DMS53 (cell line): ENCODE measurements around the gene XAGE1B.
"Not testable (repeated sequence)": the region's sequence is repeated elsewhere in the genome, so short reads cannot be mapped to it uniquely, and the experiment has no call there.

Experiments used
- DNase-seq: peaks from one replicate; lab custom pipeline; 2025; lab: John Stamatoyannopoulos, UW

Gene XAGE1B

GRCh38 chrX:52516987-52517325, at the start of gene XAGE1B:
XAGE1B (minus strand) TSS chrX:52517063; CDS start chrX:52515527, 1,536 bp downstream.
- DNase-seq: not testable (repeated sequence)

GRCh38 chrX:52563105-52563504, 46.2 kb upstream of the XAGE1B start:
- DNase-seq: no peak

DNA sequence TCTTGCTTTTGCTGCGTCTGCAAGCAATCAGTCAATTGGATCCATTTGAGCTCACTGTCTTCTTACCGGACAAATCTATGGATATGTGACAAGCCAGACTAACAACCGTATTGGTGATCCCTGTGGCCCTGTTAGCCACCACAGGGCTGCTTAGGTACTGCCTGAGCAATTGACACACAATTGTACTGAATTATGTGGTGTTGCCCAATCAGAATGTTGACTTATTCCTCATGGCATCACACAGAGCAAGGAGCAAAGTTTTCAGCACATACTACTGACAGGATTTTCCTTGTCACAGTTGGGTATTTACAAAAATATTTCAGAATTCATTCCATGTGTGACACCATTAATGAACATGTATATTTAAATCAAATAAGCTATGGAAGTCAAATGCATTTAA, 41.3 kb upstream of the XAGE1B start:
- no peak for DNase-seq

- DNase-seq: no peak
These were observed 39.9 kb upstream of the XAGE1B start for GRCh38 chrX:52556741-52557140.

DNA sequence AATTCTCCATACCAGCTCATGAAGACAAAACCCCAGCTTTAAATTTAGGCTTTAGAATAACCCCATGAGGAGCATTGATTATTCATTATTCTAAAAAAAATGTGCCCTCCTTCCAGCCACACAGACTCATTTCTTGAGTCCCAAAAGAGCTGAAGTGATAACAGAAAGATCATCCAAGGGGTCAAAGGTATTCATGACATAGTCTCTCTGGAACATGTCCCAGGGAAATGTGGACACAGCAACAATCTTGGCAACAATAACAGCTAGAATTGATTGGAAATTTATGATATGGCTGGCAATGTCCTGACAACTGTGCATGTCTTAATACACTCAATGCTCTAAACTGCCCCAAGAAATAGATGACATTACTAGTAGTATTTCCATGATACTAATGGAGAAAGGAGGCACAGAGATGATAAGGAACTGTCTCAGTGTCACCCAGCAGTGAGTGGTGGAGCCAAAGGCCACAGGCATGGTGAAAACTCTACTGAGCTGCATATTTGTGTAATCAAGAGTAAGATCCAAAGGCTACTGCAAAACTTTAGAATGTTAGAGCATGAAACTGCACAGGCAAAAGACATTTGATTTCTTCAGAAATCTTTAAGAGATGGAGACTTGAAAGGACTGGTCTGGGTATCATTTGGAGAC, 37.3 kb upstream of the XAGE1B start:
- DNase-seq: no peak

DNA sequence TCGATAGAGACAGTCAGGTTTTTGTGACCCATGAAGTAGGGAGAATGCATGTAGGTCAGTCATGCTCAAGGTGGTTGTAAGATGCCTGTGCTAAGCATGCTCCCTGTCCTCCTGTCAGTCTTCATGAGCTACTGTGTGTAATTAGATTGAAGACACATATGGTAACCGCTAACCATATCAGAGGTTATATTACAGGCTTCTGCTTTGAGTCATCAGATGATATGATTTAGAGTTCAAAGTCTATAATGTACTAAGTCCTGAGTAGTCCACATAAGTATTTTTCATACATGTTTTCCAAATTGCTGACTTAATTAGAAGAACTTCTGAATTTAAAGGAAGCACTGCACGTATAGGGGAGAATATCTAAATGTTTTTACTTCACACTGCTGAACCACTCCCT, 31.9 kb upstream of the XAGE1B start:
- DNase-seq: not testable (repeated sequence)

GRCh38 chrX:52544147-52544840, 27.4 kb upstream of the XAGE1B start:
- DNase-seq: no peak

DNA sequence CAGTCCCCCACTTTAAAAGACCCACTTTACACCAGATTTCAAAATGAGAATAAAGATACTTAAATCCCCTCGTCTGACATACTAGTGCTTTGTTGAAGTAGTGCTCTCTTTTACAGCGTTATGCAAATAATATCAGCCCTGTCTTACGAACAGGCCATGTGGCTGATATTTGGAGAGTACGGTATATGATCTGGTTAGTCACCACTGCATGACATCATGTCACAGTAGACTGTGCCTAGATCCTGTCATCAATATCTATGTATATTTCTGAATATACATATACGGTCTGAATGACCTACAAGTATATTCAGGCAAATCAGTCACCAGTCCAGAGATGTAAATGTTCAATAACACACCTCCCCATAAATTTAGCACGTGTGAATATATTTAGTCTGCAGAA, 25.4 kb upstream of the XAGE1B start:
- DNase-seq: no peak

GRCh38 chrX:52541051-52541450, 24.2 kb upstream of the XAGE1B start:
- DNase-seq: not testable (repeated sequence)

GRCh38 chrX:52516110-52516986, 515 bp downstream of the XAGE1B start:
- DNase-seq: not testable (repeated sequence)

DNA sequence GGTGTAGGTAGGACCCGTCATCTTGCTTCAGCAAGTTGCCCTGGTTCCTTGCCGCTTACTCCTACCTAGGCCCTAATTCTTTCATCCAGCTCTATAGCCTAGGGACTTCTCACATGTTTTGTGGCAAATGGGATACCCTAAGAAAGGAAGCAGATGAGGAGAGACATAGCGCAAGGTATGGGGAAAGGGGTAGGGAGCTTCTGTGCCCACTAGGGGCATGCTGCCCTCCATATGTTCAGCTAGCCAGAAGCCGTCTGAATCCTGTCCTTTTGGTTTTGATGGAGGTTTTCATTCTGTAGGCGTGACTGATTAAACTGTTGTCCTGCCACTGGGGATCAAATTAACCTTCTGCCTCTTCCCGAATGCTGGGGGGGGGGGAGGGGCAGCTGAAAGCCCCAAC, 5.7 kb downstream of the XAGE1B start:
- not testable (repeated sequence) for DNase-seq

GRCh38 chrX:52509916-52510315, 6.9 kb downstream of the XAGE1B start:
- DNase-seq: no peak

- DNase-seq: no peak
These were observed 9.5 kb downstream of the XAGE1B start for GRCh38 chrX:52507331-52507730.

DNA sequence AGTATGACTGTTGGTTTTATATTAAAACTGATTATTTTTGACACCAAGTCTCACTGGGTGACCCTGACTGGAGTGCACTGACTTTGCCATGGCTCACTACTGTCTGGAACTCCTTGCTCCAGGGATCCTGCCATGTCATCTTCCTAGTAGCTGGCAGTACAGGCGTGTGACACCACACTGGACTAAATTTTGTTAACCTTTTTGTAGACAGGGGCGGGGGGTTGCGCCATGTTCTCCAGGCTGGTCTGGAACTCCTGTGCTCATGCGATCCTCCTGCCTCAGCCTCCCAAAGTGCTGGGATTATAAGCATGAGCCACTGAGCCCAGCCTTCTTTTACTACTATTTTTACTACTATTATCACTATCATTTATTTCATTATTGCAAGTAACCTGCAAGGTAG, 12.3 kb downstream of the XAGE1B start:
- DNase-seq: no peak

DNA sequence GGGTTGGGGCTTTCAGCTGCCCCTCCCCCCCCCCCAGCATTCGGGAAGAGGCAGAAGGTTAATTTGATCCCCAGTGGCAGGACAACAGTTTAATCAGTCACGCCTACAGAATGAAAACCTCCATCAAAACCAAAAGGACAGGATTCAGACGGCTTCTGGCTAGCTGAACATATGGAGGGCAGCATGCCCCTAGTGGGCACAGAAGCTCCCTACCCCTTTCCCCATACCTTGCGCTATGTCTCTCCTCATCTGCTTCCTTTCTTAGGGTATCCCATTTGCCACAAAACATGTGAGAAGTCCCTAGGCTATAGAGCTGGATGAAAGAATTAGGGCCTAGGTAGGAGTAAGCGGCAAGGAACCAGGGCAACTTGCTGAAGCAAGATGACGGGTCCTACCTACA, 15.5 kb downstream of the XAGE1B start:
- not testable (repeated sequence) for DNase-seq

- not testable (repeated sequence) for DNase-seq
These were observed 20.5 kb downstream of the XAGE1B start for GRCh38 chrX:52496419-52496772.

- DNase-seq: not testable (repeated sequence)
These were observed 21.1 kb downstream of the XAGE1B start, which contains the start of gene XAGE1A for GRCh38 chrX:52495545-52496418. XAGE1A (plus strand) TSS chrX:52495808; CDS start chrX:52497362, 1,554 bp downstream.

GRCh38 chrX:52471301-52471700, 45.6 kb downstream of the XAGE1B start:
- DNase-seq: not testable (repeated sequence)
